NT2/D1 (cell line): ENCODE results near the gene FGF9.

Experiments
- DNase-seq: peaks from one replicate; pipeline ENCODE4 v3.0.0-alpha.2; 2011; ENCODE audit warnings: low read depth, low spot score
- H3K27me3 ChIP-seq: 2 replicates; pipeline ENCODE4 v1.6.0; 2011; ENCODE audit warnings: mild to moderate bottlenecking; ENCODE audit not compliant: insufficient read length, insufficient read depth
- H3K36me3 ChIP-seq: 2 replicates; pipeline ENCODE4 v1.6.1; 2011; ENCODE audit warnings: mild to moderate bottlenecking, low read length, mixed read lengths; ENCODE audit not compliant: insufficient read depth, insufficient read length
- H3K4me1 ChIP-seq: 2 replicates; pipeline ENCODE4 v1.5.1; 2011; ENCODE audit not compliant: insufficient read depth, insufficient read length
- H3K4me3 ChIP-seq: 2 replicates; pipeline ENCODE4 v1.5.1; 2011; ENCODE audit warnings: low read depth; ENCODE audit not compliant: insufficient read length
- H3K9ac ChIP-seq: 2 replicates; pipeline ENCODE4 v1.6.0; 2011; ENCODE audit warnings: low read depth; ENCODE audit not compliant: insufficient read length
- H3K9me3 ChIP-seq: 2 replicates; pipeline ENCODE4 v1.5.1; 2011; ENCODE audit warnings: mild to moderate bottlenecking, low read length; ENCODE audit not compliant: insufficient read depth
- SUZ12 ChIP-seq: IDR thresholded peaks from 2 replicates; pipeline ENCODE4 v1.6.1; 2011; ENCODE audit not compliant: insufficient read length, insufficient read depth; ENCODE audit errors: extremely low read depth
- YY1 ChIP-seq: IDR thresholded peaks from 2 replicates; pipeline ENCODE4 v1.6.1; 2011; ENCODE audit not compliant: insufficient read length, insufficient read depth
- ZNF274 ChIP-seq: IDR thresholded peaks from 2 replicates; pipeline ENCODE4 v1.6.1; 2011; ENCODE audit warnings: mild to moderate bottlenecking, low read depth, low read length

FGF9 gene

DNA sequence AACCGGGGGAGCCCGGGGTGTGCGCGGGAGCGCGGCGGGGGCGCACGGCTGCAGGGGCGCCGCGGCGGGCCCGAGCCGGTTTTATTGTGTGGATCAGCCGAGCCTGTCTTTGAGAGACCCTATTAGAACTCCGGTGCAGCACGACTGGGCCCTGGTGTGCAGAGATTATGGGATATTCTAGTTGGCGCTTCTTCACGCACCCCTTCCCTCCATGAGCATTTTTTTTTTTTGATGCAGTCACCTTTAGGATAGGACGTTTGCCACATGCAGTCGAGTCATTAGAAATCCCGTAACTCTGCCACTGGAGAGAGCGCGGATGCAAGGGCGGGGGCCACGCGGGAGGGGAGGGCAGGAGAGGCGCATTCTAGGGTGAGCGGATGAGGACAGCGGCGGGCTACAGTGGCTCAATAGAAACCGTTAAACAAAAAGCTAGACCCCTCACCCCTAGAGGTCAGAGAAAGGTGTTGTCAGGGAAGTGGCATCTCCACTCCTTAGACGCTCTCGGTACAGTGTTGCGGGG, 3.7 kb downstream of the FGF9 start:
- Histone ChIP-seq H3K9me3 (no peaks in the 10 kb centered on the region), H3K9ac (peak overlapping the region; percentile 64), H3K27me3 (peaks cover 51% of the 10 kb centered on the region), H3K4me1 (no peaks in the 10 kb centered on the region), H3K36me3 (no peaks in the 10 kb centered on the region), H3K4me3 (peak overlapping the region; percentile 43)
- TF ChIP-seq SUZ12 (no peak), ZNF274 (no peak), YY1 (no peak)
- no peak for DNase-seq

GRCh38 chr13:21675095-21675991, 4.5 kb downstream of the FGF9 start:
- Histone ChIP-seq H3K36me3 (no peaks in the 10 kb centered on the region), H3K9ac (no peak overlapping the region), H3K4me1 (no peaks in the 10 kb centered on the region), H3K27me3 (peaks cover 51% of the 10 kb centered on the region), H3K9me3 (no peaks in the 10 kb centered on the region), H3K4me3 (peak overlapping the region; percentile 24)
- TF ChIP-seq ZNF274 (no peak), SUZ12 (no peak), YY1 (no peak)
- no peak for DNase-seq

DNA sequence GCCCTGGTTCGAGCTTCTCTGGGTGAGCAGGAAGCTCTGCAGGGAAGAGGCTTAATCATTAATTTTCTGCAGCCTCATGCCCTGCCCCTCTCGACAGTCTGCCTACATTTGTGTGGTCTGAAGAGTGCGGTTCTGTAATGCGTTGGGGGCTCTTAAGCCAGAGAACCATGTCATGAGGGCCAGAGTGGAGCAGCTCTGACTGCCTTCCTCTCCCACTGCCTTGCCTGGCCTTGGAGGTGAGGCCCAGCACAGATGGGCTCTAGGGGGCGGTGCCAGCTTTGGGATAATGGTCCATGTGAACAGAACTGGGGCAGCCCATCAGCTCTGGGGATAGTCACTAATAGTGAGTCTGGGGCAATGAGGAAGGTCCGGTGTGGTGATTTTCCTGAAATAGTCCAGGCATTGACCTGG, 5.7 kb downstream of the FGF9 start:
- Histone ChIP-seq H3K9me3 (no peaks in the 10 kb centered on the region), H3K36me3 (no peaks in the 10 kb centered on the region), H3K4me1 (no peaks in the 10 kb centered on the region), H3K9ac (no peak overlapping the region), H3K27me3 (peaks cover 43% of the 10 kb centered on the region), H3K4me3 (no peak overlapping the region)
- no peak for TF ChIP-seq ZNF274
- no peak for DNase-seq

- no peak for DNase-seq
- Histone ChIP-seq H3K9me3 (no peaks in the 10 kb centered on the region), H3K27me3 (peaks cover 38% of the 10 kb centered on the region), H3K4me3 (no peak overlapping the region), H3K9ac (no peak overlapping the region), H3K4me1 (no peaks in the 10 kb centered on the region), H3K36me3 (no peaks in the 10 kb centered on the region)
- no peak for TF ChIP-seq ZNF274
Measured at GRCh38 chr13:21677075-21677623, 6.3 kb downstream of the FGF9 start.

DNA sequence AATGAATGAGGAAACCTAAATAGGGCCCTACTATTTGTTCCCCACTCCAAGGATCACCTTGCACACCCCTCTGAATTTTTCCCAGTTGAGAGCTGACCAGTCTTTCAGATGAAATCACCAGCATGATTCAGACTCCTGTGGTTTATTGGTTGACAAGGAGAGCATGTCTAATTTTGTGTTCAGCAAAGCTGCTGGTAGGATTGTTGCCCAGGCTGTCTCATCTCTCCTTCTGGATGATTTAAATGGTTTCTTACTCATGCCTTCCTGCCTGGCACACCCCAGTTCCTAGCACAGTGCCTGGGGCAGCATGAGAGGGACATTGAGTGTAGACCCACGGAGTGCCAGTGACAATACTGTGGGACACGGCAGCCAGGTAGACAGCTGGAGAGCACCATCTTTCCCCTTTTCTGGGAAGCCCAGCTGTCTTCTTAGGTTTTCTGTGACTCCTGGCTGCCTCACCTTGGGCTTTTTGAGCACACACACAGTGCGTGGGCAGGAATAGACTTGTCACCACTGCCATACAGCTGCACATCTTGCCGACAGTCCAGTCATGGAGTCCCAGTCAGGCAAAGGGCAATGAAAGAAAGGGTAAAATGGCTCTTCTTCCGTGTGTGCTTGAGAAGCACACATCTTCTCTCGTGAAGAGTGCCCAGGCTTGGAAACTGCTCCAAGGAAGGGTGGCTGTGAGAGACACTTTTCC, 12.3 kb downstream of the FGF9 start:
- Histone ChIP-seq H3K4me3 (no peak overlapping the region), H3K9ac (no peak overlapping the region), H3K27me3 (no peaks in the 10 kb centered on the region), H3K9me3 (no peaks in the 10 kb centered on the region), H3K36me3 (no peaks in the 10 kb centered on the region), H3K4me1 (no peaks in the 10 kb centered on the region)
- DNase-seq, result no peak
- TF ChIP-seq ZNF274 (no peak), YY1 (no peak), SUZ12 (no peak)

DNA sequence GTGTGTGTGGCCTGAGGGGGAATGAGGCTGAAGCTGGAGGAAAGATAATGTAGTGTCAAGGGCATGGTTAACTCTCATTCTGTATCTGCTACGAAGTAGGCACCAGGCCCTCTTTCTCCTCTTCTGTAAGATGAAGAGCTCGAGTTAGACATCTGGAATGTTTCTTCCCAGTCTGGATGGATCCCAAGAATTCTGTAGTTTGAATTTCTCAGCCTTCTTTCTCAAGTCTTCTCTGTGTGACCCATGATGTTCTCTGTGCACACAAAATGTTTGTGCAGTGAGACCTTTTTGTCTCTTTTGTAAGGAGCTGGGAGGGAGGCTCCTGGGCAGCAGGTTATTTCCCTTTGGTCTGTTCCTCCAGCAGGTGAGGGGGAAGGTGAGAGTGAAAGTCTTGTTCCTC, 13.7 kb downstream of the FGF9 start:
- Histone ChIP-seq H3K27me3 (no peaks in the 10 kb centered on the region), H3K4me3 (no peak overlapping the region)

DNA sequence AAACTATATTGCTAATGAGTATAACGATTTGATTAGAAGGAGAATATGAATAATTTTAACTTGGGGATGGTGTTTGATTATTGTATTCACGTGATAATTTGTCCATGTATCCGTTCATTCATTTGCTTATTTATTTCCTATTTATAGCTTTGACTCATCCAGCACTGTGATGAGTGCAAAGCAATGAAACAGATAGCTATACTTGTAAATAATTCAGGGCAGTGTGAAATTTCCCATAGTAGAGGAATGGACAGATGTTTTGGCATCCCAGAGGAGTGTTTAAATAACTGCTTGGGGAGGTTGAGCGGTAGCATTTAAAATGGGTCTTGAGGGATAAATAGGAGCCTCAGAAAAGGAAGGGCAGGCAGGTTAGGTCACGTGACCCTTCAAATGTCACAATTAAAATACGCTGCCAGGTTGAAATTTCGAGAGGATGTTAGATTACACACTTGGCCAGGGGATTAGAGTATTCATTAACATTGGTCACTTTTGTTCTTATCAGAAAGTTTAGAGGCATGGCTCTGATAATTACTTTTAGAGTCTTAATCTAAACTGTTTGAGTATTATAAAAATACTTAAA, 14.7 kb downstream of the FGF9 start:
- H3K4me1 ChIP-seq, result no peaks in the 10 kb centered on the region
- TF ChIP-seq YY1 (no peak), SUZ12 (no peak), ZNF274 (no peak)
- H3K9me3 ChIP-seq, result no peaks in the 10 kb centered on the region

More for the DNA sequence above, 13.7 kb downstream of the FGF9 start:
- no peak for DNase-seq
- TF ChIP-seq ZNF274 (no peak), YY1 (no peak), SUZ12 (no peak)
- Histone ChIP-seq H3K36me3 (no peaks in the 10 kb centered on the region), H3K4me1 (no peaks in the 10 kb centered on the region), H3K9ac (no peak overlapping the region), H3K9me3 (no peaks in the 10 kb centered on the region)

More for the DNA sequence above, 14.7 kb downstream of the FGF9 start:
- H3K27me3 ChIP-seq, result no peaks in the 10 kb centered on the region
- no peak overlapping the region for H3K4me3 ChIP-seq
- no peak overlapping the region for H3K9ac ChIP-seq
- DNase-seq, result no peak
- no peaks in the 10 kb centered on the region for H3K36me3 ChIP-seq
